Caco-2 (cell line): ENCODE results near the gene TRIM71. TPM values are rescaled to one million over a fixed set of nuclear protein-coding genes. Genes with fewer than 3 reads are reported as not detected.

ENCODE experiments used
- BruUV-seq: library from RNA; stranded (reverse); fragments of 400-500 nt; replicated peaks from 2 replicates; lab custom pipeline; 2021; lab: Mats Ljungman, UMichigan
- CTCF ChIA-PET: fragments of 300-600 bp; sonication (Branson Sonifier 250); formaldehyde crosslinking; loops from one replicate; lab custom pipeline; 2022; ENCODE audit warnings: antibody characterized with exemption; lab: Charles Lee
- POLR2A ChIA-PET: fragments of 300-600 bp; sonication (Branson Sonifier 250); formaldehyde crosslinking; loops from one replicate; lab custom pipeline; 2022; ENCODE audit warnings: antibody characterized with exemption; lab: Charles Lee
- DNase-seq, 2 experiments: peaks; one replicate each; pipeline versions ENCODE4 v3.0.0 to v3.0.0-alpha.2; 2020 to 2022
- H3K27me3 ChIP-seq: replicated peaks from 2 replicates; pipeline ENCODE4 v1.6.0; 2011; ENCODE audit warnings: low read length; ENCODE audit not compliant: control insufficient read depth, insufficient read depth
- H3K36me3 ChIP-seq: 2 replicates; pipeline ENCODE4 v1.5.1; 2011; ENCODE audit warnings: low read length; ENCODE audit not compliant: control insufficient read depth, insufficient read depth
- H3K4me1 ChIP-seq: fragments of 250-450 bp; sonication (Bioruptor Pico); 2 replicates; pipeline ENCODE4 v1.5.1; 2020; ENCODE audit warnings: mild to moderate bottlenecking
- H3K4me3 ChIP-seq: 2 replicates; pipeline ENCODE4 v1.5.1; 2011; ENCODE audit warnings: low read depth, mild to moderate bottlenecking, control low read depth, low read length
- H3K9me3 ChIP-seq: fragments of 250-450 bp; sonication (Bioruptor Pico); 2 replicates; pipeline ENCODE4 v1.5.1; 2020; ENCODE audit warnings: mild to moderate bottlenecking, moderate library complexity
- H3K27ac Mint-ChIP-seq: one replicate; pipeline ENCODE4 v1.8.0; 2022; ENCODE audit warnings: mixed read lengths; ENCODE audit not compliant: unreplicated experiment
- H3K27me3 Mint-ChIP-seq: one replicate; pipeline ENCODE4 v1.8.0; 2022; ENCODE audit warnings: mixed read lengths; ENCODE audit not compliant: insufficient read depth, unreplicated experiment
- H3K36me3 Mint-ChIP-seq: one replicate; pipeline ENCODE4 v1.8.0; 2022; ENCODE audit warnings: mild to moderate bottlenecking, mixed read lengths; ENCODE audit not compliant: insufficient read depth, unreplicated experiment
- H3K4me1 Mint-ChIP-seq: one replicate; pipeline ENCODE4 v1.8.0; 2022; ENCODE audit warnings: low read depth, mixed read lengths; ENCODE audit not compliant: unreplicated experiment
- H3K4me3 Mint-ChIP-seq: one replicate; pipeline ENCODE4 v1.8.0; 2022; ENCODE audit warnings: mild to moderate bottlenecking, moderate library complexity, mixed read lengths; ENCODE audit not compliant: unreplicated experiment
- H3K9me3 Mint-ChIP-seq: one replicate; pipeline ENCODE4 v1.8.0; 2022; ENCODE audit warnings: mixed read lengths; ENCODE audit not compliant: unreplicated experiment
- CTCF ChIP-seq, 2 experiments: fragments of 200-600 bp in 1 of 2; IDR thresholded peaks; 1 replicate in 1 of 2; 2 replicates in 1 of 2; pipeline versions ENCODE4 v1.5.1 to v1.8.0; 2011 to 2022; ENCODE audit warnings: antibody characterized with exemption in 1 of 2, control low read depth in 1 of 2, inconsistent platforms in 1 of 2, low read depth in 1 of 2, low read length in 1 of 2, mild to moderate bottlenecking in 1 of 2, moderate library complexity in 1 of 2; ENCODE audit not compliant: insufficient read depth in 1 of 2, severe bottlenecking in 1 of 2, unreplicated experiment in 1 of 2
- intact Hi-C: fragments of 100-400 bp; cut with micrococcal nuclease; formaldehyde crosslinking; loops from one replicate; pipeline ENCODE4 v1.10.0; 2022; ENCODE audit not compliant: unreplicated experiment
- total RNA-seq: library from RNA; stranded (reverse); gene quantifications from 2 replicates; pipeline ENCODE4 v1.2.3, GENCODE V29; 2022

Gene TRIM71
- total RNA-seq, 1 experiment from 2014 or later = 68.4 TPM

GRCh38 chr3:32882189-32882588 lies 64.4 kb downstream of the TRIM71 start:
- H3K9me3 Mint-ChIP-seq = no peaks in the 10 kb centered on the region
- no peaks in the 10 kb centered on the region for H3K27me3 Mint-ChIP-seq
- POLR2A ChIA-PET = no interaction called here
- BruUV-seq = no TSS peak
- no peak for DNase-seq
- H3K27ac Mint-ChIP-seq = no peak overlapping the region
- H3K9me3 ChIP-seq = no peaks in the 10 kb centered on the region
- peaks cover 25% of the 10 kb centered on the region for H3K4me1 Mint-ChIP-seq
- H3K4me3 ChIP-seq = no peak overlapping the region
- peaks cover 84% of the 10 kb centered on the region for H3K36me3 Mint-ChIP-seq
- H3K4me3 Mint-ChIP-seq = no peak overlapping the region
- H3K36me3 ChIP-seq = no peaks in the 10 kb centered on the region; the same call in none of the 2 replicates
- intact Hi-C loops = no loop called here
- no peaks in the 10 kb centered on the region; the same call in 1 of the 2 replicates for H3K4me1 ChIP-seq
- CTCF ChIA-PET = no interaction called here
- TF ChIP-seq CTCF (IDR thresholded peaks at IDR 0.05; ENCODE audit: insufficient read depth in 1 of 2, low read depth in 1 of 2, low read length in 1 of 2, severe bottlenecking in 1 of 2, unreplicated experiment in 1 of 2) = no peak
- no peaks in the 10 kb centered on the region for H3K27me3 ChIP-seq

GRCh38 chr3:32882603-32883025 lies 64.8 kb downstream of the TRIM71 start:
- H3K36me3 Mint-ChIP-seq = peaks cover 84% of the 10 kb centered on the region
- intact Hi-C loops = no loop called here
- ChIA-PET CTCF (no interaction called here), POLR2A (no interaction called here)
- H3K4me3 ChIP-seq = no peak overlapping the region
- H3K9me3 ChIP-seq = no peaks in the 10 kb centered on the region
- no peaks in the 10 kb centered on the region for H3K27me3 ChIP-seq
- H3K9me3 Mint-ChIP-seq = no peaks in the 10 kb centered on the region
- H3K4me1 ChIP-seq = no peaks in the 10 kb centered on the region; the same call in 1 of the 2 replicates
- peaks cover 23% of the 10 kb centered on the region for H3K4me1 Mint-ChIP-seq
- H3K27me3 Mint-ChIP-seq = no peaks in the 10 kb centered on the region
- no TSS peak for BruUV-seq
- no peak for TF ChIP-seq CTCF (IDR thresholded peaks at IDR 0.05; ENCODE audit: insufficient read depth in 1 of 2, low read depth in 1 of 2, low read length in 1 of 2, severe bottlenecking in 1 of 2, unreplicated experiment in 1 of 2)
- no peak for DNase-seq
- H3K27ac Mint-ChIP-seq = no peak overlapping the region
- no peak overlapping the region for H3K4me3 Mint-ChIP-seq
- no peaks in the 10 kb centered on the region; the same call in none of the 2 replicates for H3K36me3 ChIP-seq

- intact Hi-C loops = no loop called here
- Mint-ChIP-seq H3K27ac (peak overlapping the region; percentile 60), H3K4me1 (peaks cover 18% of the 10 kb centered on the region), H3K9me3 (no peaks in the 10 kb centered on the region), H3K36me3 (peaks cover 86% of the 10 kb centered on the region), H3K27me3 (no peaks in the 10 kb centered on the region), H3K4me3 (no peak overlapping the region)
- BruUV-seq = no TSS peak
- no peak for DNase-seq
- no peaks in the 10 kb centered on the region; the same call in none of the 2 replicates for H3K36me3 ChIP-seq
- no peaks in the 10 kb centered on the region; the same call in 1 of the 2 replicates for H3K4me1 ChIP-seq
- no peaks in the 10 kb centered on the region for H3K27me3 ChIP-seq
- POLR2A ChIA-PET = no interaction called here
- TF ChIP-seq CTCF (IDR thresholded peaks at IDR 0.05; ENCODE audit: insufficient read depth in 1 of 2, low read depth in 1 of 2, low read length in 1 of 2, severe bottlenecking in 1 of 2, unreplicated experiment in 1 of 2) = no peak
- no peak overlapping the region for H3K4me3 ChIP-seq
- CTCF ChIA-PET = no interaction called here
- no peaks in the 10 kb centered on the region for H3K9me3 ChIP-seq
These were observed 66.0 kb downstream of the TRIM71 start for GRCh38 chr3:32883817-32884216.
